Measurements from ENCODE around the gene VAT1. TPM values are rescaled to one million over a fixed set of nuclear protein-coding genes. Genes with fewer than 3 reads are reported as not detected.
A peak's percentile ranks its signal among the peaks of the same experiment; 100 is the strongest.

The VAT1 gene
- total and polyA plus RNA-seq, 2 of the 13 experiments (the other 11 are each of a cell fraction or from before 2014, with no cell fraction given): 143 to 205 TPM

GRCh38 chr17:43024407-43025289 is 2.5 kb upstream of the VAT1 start, which contains the start of gene RND2 (continued):
- TF ChIP-seq TBX2 (CRISPR knock-in tag; IDR thresholded peaks at IDR 0.05; ENCODE audit: borderline replicate concordance): 0 out of 2 replicates have a peak, but pooled peaks have one; percentile 33
- TF ChIP-seq MYC (CRISPR knock-in tag; IDR thresholded peaks at IDR 0.05; ENCODE audit: borderline replicate concordance): peak; percentile 69; the same call in 1 of the 2 replicates
- peak; percentile 76; the same call in 1 of the 2 replicates for TF ChIP-seq ZNF691 (CRISPR knock-in tag; IDR thresholded peaks at IDR 0.05; ENCODE audit: borderline replicate concordance, low read depth)
- peak; percentile 83 for TF ChIP-seq ZFX (CRISPR knock-in tag; IDR thresholded peaks at IDR 0.05; ENCODE audit: low read depth)
- no peak for TF ChIP-seq ZNF800 (CRISPR knock-in tag; IDR thresholded peaks at IDR 0.05)
- TF ChIP-seq ZNF331 (CRISPR knock-in tag; IDR thresholded peaks at IDR 0.05): peak; percentile 72
- TF ChIP-seq SMAD9 (CRISPR knock-in tag; IDR thresholded peaks at IDR 0.05): peak; percentile 78; the same call in 1 of the 2 replicates
- TF ChIP-seq ZNF33A (CRISPR knock-in tag; IDR thresholded peaks at IDR 0.05; ENCODE audit: borderline replicate concordance): 0 out of 2 replicates have a peak, but pooled peaks have one; percentile 82
- peak; percentile 78 for TF ChIP-seq KDM2A (CRISPR knock-in tag; IDR thresholded peaks at IDR 0.05; ENCODE audit: borderline replicate concordance, low read depth)
- TF ChIP-seq ZNF274 (CRISPR knock-in tag; IDR thresholded peaks at IDR 0.05): peak; percentile 65
- peak; percentile 39; the same call in 1 of the 2 replicates for TF ChIP-seq ZNF652 (CRISPR knock-in tag; IDR thresholded peaks at IDR 0.05; ENCODE audit: borderline replicate concordance, low read depth)
- peak; percentile 91; the same call in 2 of the 3 replicates for TF ChIP-seq MXI1 (IDR thresholded peaks at IDR 0.05; ENCODE audit: borderline replicate concordance, low read depth, low read length)
- TF ChIP-seq SIX1 (CRISPR knock-in tag; IDR thresholded peaks at IDR 0.05; ENCODE audit: borderline replicate concordance): 0 out of 2 replicates have a peak, but pooled peaks have one; percentile 35
- TF ChIP-seq ZHX1 (CRISPR knock-in tag; IDR thresholded peaks at IDR 0.05; ENCODE audit: low read depth): peak; percentile 90
- peak; percentile 53; the same call in 1 of the 2 replicates for TF ChIP-seq ZNF609 (CRISPR knock-in tag; IDR thresholded peaks at IDR 0.05; ENCODE audit: borderline replicate concordance)
- no peak for TF ChIP-seq NR2F6 (IDR thresholded peaks at IDR 0.05)
- peak; percentile 41; the same call in 1 of the 2 replicates for TF ChIP-seq NR2F6 (CRISPR knock-in tag; IDR thresholded peaks at IDR 0.05)
- TF ChIP-seq SIN3A (IDR thresholded peaks at IDR 0.05; ENCODE audit: borderline replicate concordance, low read depth, low read length): peak; percentile 92; the same call in 1 of the 2 replicates
